Stimulated activated CD4-positive, alpha-beta T cell treated with anti-CD3 and anti-CD28 coated beads, Interleukin-2, amount 100 ng/mL, for 4 hours (primary cell): Measurements from ENCODE around the gene KERA.

ENCODE experiments used
- DNase-seq: peaks from one replicate; pipeline ENCODE4 v3.0.0-alpha.2; 2020; ENCODE audit warnings: low read depth

KERA gene

GRCh38 chr12:91009319-91009950, 48.4 kb downstream of the KERA start:
- DNase-seq, result no peak

GRCh38 chr12:91007531-91008290, 50.1 kb downstream of the KERA start:
- no peak for DNase-seq

GRCh38 chr12:91004872-91005271, 53.0 kb downstream of the KERA start, which contains the start of gene EPYC:
EPYC (minus strand) TSS chr12:91004972; CDS start chr12:91002565, 2,407 bp downstream.
- no peak for DNase-seq

GRCh38 chr12:91003737-91004136, 54.1 kb downstream of the KERA start:
- no peak for DNase-seq

- DNase-seq, result no peak
Measured at GRCh38 chr12:91001306-91001705, 56.5 kb downstream of the KERA start.
